GM19438 (cell line): Measurements from ENCODE around the gene GOLGA3.
A peak's percentile ranks its signal among the peaks of the same experiment; 100 is the strongest.
"Not testable (repeated sequence)": the region's sequence is repeated elsewhere in the genome, so short reads cannot be mapped to it uniquely, and the experiment has no call there.

Experiments
- ATAC-seq: cut with Tn5 transposase; IDR thresholded peaks from one replicate; pipeline ENCODE4 v1.9.1; 2021; ENCODE audit warnings: low read depth; ENCODE audit not compliant: unreplicated experiment

Gene GOLGA3, protein sequence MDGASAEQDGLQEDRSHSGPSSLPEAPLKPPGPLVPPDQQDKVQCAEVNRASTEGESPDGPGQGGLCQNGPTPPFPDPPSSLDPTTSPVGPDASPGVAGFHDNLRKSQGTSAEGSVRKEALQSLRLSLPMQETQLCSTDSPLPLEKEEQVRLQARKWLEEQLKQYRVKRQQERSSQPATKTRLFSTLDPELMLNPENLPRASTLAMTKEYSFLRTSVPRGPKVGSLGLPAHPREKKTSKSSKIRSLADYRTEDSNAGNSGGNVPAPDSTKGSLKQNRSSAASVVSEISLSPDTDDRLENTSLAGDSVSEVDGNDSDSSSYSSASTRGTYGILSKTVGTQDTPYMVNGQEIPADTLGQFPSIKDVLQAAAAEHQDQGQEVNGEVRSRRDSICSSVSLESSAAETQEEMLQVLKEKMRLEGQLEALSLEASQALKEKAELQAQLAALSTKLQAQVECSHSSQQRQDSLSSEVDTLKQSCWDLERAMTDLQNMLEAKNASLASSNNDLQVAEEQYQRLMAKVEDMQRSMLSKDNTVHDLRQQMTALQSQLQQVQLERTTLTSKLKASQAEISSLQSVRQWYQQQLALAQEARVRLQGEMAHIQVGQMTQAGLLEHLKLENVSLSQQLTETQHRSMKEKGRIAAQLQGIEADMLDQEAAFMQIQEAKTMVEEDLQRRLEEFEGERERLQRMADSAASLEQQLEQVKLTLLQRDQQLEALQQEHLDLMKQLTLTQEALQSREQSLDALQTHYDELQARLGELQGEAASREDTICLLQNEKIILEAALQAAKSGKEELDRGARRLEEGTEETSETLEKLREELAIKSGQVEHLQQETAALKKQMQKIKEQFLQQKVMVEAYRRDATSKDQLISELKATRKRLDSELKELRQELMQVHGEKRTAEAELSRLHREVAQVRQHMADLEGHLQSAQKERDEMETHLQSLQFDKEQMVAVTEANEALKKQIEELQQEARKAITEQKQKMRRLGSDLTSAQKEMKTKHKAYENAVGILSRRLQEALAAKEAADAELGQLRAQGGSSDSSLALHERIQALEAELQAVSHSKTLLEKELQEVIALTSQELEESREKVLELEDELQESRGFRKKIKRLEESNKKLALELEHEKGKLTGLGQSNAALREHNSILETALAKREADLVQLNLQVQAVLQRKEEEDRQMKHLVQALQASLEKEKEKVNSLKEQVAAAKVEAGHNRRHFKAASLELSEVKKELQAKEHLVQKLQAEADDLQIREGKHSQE (N-terminal part only)

DNA sequence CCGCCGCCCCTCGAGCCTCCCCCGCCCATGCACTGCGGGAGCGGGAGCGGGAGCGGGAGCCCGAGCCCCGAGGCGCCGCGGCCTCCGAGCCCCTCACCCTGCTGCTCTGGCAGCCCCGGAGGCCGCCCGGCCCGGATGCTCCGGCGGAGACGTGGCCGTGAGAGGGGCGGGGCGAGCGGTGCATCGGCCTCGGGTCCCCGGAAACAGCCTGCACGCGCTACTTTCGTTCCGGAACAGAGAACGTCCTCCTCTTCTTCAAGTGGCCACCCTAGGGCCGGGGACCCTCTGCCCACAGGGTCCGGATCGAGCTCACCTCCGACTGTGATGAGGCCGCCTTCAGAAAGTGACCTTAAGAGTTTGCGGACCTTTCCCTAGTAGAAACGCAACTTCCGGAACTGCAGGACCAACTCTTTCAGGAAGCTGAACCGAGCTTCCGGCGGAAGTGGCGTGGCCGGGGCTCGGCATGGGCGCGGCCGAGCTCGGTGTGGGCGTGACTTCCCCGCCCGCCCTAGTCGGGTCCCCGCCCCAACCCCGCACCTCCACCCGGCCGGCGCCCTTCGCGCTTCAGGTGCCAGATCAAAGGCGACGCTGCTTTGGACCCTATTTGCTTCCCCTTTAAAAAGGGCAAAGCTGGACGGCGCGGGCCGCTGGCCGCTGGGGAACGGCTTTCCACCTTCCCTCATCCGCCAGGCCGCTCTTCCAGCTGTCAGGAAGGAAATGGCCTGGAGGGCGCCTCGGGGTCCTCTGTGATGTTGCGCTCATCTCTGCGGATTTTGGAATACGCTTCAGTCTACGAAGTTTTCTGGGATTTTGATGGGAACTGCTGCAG is at the start of gene GOLGA3:
Gene GOLGA3 (minus strand): TSS at position 164 of the 829 bp plus-strand sequence. CDS start 6,741 bp downstream, outside the sequence.
- ATAC-seq, result peak; percentile 86

DNA sequence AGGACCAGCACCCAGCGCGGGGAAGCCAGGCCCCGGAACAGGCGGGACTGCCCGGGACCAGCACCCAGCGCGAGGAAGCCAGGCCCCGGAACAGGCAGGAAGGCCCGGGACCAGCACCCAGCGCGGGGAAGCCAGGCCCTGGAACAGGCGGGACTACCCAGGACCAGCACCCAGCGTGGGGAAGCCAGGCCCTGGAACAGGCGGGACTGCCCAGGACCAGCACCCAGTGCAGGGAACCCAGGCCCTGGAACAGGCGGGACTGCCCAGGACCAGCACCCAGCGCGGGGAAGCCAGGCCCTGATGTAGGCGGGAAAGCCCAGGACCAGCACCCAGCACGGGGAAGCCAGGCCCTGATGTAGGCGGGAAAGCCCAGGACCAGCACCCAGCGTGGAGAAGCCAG is 46.0 kb upstream of the GOLGA3 start:
- ATAC-seq, result not testable (repeated sequence)

DNA sequence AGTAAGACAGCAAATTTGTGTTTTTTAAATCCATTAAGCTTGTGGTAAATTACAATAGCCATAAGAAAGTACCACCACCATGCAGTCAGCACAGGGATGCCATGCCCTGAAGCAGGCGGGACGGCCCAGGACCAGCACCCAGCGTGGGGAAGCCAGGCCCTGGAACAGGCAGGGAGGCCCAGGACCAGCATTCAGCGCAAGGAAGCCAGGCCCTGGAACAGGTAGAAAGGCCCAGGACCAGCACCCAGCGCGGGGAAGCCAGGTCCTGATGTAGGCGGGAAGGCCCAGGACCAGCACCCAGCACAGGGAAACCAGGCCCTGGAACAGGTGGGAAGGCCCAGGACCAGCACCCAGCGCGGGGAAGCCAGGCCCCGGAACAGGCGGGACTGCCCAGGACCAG is 45.5 kb upstream of the GOLGA3 start:
- no peak for ATAC-seq

DNA sequence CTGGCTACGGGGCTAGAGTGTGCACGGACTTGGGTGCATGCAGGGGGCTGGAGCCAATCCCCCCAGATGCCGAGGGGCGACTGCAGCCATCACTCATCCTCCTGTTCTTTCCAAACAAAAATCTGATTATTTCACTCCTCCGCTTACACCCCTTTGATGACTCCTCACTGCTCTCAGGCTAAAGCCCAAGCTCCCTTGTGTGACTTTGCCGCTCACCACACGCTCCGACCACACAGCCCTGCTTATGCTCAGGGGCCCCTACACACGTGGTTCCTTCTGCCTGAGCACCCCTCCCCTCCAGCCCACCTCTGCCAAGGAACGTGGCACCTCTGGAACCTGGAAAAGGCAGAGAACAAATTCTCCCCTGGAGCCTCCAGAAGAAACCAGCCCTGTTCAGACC is 45.1 kb upstream of the GOLGA3 start:
- ATAC-seq, result no peak

DNA sequence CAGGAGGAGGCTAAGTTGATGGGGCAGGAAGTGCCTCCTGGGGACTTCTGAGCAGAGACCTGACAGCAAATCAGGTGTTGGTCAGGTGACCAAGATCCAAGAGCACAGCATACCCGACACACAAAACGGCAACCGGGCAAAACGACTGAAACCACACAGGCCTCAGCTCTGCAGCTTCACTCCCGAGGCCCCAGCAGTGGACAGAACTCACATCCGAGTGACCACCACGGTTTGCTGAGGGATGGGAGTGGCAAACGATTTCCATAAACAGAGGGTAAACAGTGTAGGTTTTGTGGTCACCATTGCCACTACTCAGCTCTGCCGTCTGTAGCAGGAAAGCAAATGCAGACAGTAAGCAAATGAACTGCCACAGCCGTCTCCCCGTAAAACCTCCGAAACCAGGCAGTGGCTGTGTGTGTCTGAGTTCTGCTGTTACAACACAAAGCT is 44.3 kb upstream of the GOLGA3 start:
- no peak for ATAC-seq

DNA sequence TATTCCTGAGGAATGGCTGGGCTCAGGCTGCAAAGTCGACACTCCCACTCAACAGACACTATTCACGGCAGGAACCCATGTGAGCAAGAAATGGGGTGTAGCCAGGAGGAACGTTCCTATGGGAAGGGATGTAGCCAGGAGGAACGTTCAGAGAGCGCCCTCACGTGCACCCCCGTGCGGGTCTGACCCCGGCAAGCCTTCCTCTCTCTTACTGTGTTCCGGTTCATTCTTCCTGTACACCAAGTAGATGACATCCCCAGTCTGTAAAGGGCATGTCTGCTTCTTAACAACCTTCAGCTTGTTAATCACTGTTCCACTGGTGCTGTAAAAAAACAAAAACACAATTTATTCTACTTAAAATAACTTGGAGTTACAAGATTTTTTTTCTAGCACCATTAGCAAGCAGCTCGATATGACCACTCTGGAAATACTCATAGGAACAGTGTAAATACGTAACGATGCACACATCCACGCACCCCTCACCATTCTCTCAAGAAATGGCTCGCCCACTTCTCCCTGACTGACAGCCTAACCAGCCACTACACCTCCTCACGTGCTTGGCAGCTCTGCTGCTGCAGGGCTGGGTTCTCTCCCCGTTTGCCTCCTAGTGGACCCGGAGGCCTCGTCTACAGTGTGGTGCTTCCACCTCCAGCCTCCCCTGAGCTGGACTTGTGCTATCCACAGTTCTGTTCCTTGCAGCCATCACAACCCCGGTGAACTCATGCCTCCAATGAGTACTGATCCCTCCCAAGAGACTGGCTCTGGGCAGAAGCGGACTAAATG is 43.6 kb upstream of the GOLGA3 start:
- ATAC-seq, result no peak

DNA sequence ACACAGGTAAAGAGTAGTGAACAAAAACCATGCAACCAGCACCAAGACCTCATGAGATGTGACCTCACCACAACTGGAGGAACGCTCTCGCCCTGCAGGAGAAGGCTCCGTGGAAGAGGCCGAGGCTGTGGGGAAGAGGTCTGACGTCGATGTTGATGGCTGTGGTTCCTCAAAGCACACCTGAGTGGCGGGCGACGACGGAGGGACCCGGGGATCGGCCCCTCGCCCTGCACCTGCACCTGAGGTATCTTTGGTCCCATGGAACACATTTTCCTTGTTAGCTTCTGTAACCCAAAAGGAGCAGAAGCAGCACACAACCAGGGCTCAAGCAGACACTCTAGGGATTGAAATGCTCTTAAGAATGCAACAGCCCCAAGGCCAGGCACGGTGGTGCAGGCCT is 40.9 kb upstream of the GOLGA3 start:
- no peak for ATAC-seq

DNA sequence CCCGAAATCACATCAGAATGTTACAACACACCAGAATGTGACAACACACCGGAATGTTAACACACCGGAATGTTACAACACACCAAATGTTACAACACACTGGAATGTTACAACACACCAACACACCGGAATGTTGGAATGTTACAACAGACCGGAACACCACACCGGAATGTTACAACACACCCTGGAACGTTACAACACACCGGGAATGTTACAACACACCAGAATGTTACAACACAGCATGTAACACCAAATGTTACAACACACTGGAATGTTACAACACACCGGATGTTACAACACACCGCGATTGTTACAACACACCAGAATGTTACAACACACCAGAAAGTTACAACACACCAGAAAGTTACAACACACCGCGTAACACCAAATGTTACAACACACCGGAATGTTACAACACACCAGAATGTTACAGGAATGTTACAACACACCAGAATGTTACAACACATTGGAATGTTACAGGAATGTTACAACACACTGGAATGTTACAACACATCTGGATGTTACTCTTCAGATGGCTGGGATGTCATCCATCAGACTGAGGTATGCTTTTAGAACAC is 37.7 kb upstream of the GOLGA3 start:
- no peak for ATAC-seq

DNA sequence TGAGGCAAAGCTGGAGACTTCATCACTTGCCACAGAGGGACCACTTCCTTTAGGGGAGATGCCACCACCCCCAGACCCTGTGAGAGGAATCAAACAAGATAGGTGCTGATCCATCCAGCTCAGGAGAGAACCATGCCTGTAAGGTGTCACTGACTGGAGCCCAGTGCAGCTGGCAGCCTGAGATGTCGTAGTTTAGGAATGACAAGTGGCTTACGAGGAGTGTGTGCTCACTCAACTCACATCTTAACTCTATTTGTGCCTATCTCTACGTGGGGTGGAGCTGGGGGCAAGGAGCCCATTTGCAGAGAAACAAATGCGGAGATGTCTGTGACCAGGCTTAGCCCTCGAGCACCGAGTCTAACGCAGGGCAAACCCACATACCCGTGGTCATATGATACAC is 32.9 kb upstream of the GOLGA3 start:
- no peak for ATAC-seq

DNA sequence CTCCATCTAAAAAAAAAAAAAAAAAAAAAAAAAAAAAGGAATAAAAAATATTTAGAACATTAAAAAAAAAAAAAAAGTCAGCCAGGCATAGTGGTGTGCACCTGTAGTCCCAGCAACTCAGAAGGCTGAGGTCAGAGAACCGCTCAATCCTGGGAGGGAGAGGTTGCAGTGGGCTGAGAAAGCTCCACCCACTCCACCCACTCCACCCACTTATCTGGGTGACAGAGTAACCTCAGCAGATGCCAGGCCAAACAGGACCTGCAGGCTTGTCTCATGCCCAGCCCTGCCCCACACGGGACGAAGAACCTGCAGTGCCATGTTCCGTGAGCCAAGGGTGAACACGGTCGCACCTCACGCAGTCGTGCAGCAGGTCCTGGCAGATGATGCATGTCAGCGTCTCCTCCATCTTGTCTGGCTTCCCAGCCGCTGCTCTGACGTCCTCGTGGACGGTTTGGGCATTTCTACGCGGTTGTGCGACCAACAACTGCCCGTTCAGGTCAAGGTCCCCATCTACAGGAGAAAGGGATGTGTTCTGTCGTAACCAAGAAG is 30.1 kb upstream of the GOLGA3 start:
- no peak for ATAC-seq

DNA sequence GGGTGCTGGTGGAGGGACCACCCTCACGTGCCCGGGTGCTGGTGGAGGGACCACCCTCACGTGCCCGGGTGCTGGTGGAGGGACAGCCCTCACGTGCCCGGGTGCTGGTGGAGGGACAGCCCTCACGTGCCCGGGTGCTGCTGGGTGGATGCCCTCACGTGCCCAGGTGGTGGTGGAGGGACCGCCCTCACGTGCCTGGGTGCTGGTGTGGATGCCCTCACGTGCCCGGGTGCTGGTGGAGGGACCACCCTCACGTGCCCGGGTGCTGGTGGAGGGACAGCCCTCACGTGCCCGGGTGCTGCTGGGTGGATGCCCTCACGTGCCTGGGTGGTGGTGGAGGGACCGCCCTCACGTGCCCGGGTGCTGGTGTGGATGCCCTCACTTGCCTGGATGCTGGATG is 28.4 kb upstream of the GOLGA3 start:
- ATAC-seq, result not testable (repeated sequence)

DNA sequence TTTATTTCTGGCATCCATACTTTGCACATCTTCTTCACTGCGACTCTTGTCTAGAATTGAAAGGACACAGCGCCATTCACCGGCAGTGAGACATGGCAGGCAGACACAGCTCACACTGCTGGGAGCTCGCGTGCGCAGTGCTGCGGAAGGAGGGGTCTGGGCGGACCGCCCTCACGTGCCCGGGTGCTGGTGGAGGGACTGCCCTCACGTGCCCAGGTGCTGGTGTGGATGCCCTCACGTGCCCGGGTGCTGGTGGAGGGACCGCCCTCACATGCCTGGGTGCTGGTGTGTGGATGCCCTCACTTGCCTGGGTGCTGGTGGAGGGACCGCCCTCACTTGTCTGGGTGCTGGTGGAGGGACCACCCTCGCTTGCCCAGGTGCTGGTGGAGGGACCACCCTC is 27.9 kb upstream of the GOLGA3 start:
- ATAC-seq, result no peak

DNA sequence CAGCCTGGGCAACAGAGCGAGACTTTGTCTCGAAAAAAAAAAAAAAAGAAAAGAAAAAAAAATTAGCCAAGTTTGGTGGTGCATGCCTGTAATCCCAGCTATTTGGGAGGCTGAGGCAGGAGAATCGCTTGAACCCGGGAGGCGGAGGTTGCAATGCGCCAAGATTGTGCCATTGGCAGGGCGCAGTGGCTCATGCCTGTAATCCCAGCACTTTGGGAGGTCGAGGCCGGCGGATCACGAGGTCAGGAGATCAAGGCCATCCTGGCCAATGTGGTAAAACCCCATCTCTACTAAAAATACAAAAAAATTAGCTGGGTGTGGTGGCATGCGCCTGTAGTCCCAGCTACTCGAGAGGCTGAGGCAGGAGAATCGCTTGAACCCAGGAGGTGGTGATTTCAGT is 26.5 kb upstream of the GOLGA3 start:
- ATAC-seq, result not testable (repeated sequence)

DNA sequence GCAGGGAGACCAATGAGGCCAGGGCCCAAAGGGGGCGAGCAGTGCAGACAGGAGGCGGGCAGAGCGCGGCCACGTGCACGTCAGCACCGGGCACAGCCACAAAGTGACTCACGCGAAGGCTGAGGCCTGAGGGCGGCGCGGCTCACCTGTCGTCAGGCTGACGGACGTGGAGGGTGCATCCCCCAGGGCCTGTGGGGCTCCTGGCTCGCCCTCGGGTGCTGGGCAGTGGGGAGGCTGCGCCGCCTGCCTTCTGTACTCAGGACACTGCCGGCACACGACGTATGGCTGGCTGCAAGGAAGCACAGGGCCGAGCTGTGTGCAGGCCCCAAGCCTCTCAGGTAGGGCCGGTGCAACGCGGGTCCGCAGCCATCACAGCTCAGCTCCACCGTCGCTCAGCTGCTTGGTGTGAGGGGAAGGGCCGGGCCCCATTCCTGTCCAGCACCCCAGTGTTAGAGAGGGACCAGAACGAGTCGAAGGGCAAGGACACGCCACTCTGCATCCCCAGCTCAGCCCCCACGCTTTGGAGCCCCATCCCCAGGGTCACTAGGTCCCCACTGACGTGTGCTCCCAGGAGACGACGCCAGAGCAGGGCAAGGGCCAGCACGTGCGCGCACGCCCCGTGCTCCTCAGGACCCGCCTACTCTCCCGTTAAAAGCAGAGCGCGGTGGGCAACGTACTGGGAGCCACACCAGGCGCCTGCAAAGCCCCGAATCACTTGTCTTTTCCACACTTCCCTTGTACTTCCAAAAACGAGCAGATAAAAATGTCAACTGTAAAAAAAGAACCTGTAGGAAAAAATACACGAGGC is 24.8 kb upstream of the GOLGA3 start:
- ATAC-seq, result no peak

DNA sequence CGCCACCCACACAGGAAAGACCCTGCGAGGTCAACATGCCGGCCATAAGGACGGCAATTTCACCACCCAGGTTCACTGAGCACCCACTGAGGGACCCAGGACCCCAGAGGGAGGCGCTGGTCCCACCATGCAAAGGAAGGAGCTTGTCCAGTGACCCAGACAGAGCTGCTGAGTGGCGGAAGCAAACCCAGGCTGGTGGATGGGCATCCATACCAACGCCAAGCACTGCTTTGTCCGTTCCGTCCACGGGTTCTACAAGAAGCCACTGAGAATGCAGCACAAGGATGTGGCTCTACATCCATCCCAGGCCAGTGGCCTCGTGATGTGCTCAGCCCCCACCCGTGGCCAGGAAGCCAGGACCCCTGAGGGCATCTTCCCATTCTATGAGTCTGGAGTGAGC is 23.8 kb upstream of the GOLGA3 start:
- ATAC-seq, result no peak

DNA sequence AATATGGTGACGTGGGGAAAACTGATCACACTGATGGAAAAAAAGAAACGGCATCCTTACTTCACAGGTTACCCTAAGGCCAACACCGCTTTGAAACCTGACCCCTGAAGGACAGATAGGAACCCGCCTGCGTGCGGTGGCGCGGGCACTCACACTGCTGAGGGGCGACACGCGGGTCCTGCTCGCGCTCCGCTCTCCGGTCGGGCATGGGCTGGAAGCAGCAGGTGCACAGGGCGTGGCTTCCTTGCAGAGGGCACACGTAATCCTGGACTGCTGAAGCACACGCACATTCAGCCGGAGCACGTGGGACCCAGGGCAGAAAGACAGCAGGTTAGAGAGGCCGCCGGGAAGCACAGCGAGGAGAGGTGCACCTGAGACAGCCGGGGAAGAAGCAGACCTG is 22.8 kb upstream of the GOLGA3 start:
- ATAC-seq, result no peak

DNA sequence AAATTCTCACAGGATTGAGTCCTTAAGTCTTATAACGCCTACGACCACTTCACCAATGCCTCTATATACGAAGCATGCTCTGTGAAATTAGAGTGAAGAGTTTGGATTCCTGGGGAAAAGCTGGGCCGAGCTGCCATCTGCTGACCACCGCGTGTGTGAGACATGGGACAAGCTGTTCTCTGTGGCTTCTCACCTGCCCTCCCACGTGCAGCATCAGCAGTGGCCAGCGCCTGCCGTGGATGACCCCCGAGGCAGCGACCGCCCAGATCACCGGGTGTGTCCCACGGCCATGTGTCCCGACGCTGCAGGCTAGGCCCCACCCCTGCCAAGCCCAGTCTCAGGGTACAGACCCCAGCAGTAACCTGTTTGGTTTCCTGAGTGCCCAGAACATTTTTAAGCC is 21.6 kb upstream of the GOLGA3 start:
- ATAC-seq, result no peak

DNA sequence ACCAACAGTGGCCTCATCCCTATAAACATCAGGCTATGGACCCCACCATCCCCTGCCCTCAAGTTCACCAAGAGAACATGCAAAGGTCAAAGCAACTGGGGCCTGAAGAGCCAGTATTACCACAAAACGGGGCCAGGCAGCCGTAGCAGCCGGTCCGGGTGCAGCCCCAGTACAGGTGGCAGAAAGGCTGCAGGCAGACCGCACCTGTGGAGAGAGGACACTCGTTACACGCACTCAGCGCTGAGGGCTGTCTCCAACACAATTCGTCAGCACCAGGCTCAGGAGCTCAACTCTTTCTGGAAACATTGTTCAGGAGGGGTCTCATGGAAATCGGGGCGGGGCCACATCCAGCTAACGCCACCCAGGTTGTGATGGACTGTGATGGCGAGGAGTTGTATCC is 19.9 kb upstream of the GOLGA3 start:
- no peak for ATAC-seq
